ENCODE measurements around the gene CBX7.

The CBX7 gene

GRCh38 chr22:39087098-39087497 is 65.4 kb downstream of the CBX7 start:
- Histone ChIP-seq H3K56ac (ENCODE audit: low read length) (peak overlapping the region; percentile 3), H3K4me2 (ENCODE audit: low read length) (no peak overlapping the region), H2AK5ac (ENCODE audit: low read length) (no peak overlapping the region), H3K79me1 (ENCODE audit: low read length) (no peaks in the 10 kb centered on the region), H3K36me3 (ENCODE audit: control insufficient read depth, insufficient read depth, low read length) (no peaks in the 10 kb centered on the region), H3K18ac (ENCODE audit: low read length) (no peak overlapping the region), H3K23ac (ENCODE audit: low read length) (no peak overlapping the region), H3K9ac (ENCODE audit: low read length) (no peak overlapping the region), H2BK15ac (replicated peaks; ENCODE audit: low read depth) (no peak overlapping the region), H3K79me2 (ENCODE audit: control insufficient read depth, insufficient read depth, low read length) (no peaks in the 10 kb centered on the region), H3K27me3 (ENCODE audit: insufficient read depth, low read length, poor library complexity) (no peaks in the 10 kb centered on the region), H4K8ac (ENCODE audit: low read depth, low read length) (no peak overlapping the region), H2BK120ac (ENCODE audit: low read depth, low read length) (no peak overlapping the region), H3K4me3 (ENCODE audit: low read length) (no peak overlapping the region), H4K5ac (ENCODE audit: low read length) (no peak overlapping the region), H2BK5ac (ENCODE audit: low read length) (no peak overlapping the region), H3K4ac (ENCODE audit: low read depth, low read length) (no peak overlapping the region), H3K4me1 (ENCODE audit: control insufficient read depth, low read depth, low read length) (no peaks in the 10 kb centered on the region), H3K27ac (ENCODE audit: low read depth, low read length) (no peak overlapping the region)
- no CpG with 5 or more reads among the region's 6 CpGs for WGBS (ENCODE audit: extremely low coverage, insufficient coverage, low lambda C conversion rate)
- no peak for DNase-seq

GRCh38 chr22:39084666-39085065 is 67.8 kb downstream of the CBX7 start:
- Histone ChIP-seq H3K4me1 (ENCODE audit: control insufficient read depth, low read depth, low read length) (no peaks in the 10 kb centered on the region), H3K23ac (ENCODE audit: low read length) (no peak overlapping the region), H3K4ac (ENCODE audit: low read depth, low read length) (no peak overlapping the region), H3K4me2 (ENCODE audit: low read length) (no peak overlapping the region), H3K9ac (ENCODE audit: low read length) (no peak overlapping the region), H2BK15ac (replicated peaks; ENCODE audit: low read depth) (no peak overlapping the region), H3K18ac (ENCODE audit: low read length) (no peak overlapping the region), H2BK5ac (ENCODE audit: low read length) (no peak overlapping the region), H3K27me3 (ENCODE audit: insufficient read depth, low read length, poor library complexity) (no peaks in the 10 kb centered on the region), H3K27ac (ENCODE audit: low read depth, low read length) (no peak overlapping the region), H3K36me3 (ENCODE audit: control insufficient read depth, insufficient read depth, low read length) (peaks cover 3% of the 10 kb centered on the region), H4K5ac (ENCODE audit: low read length) (no peak overlapping the region), H3K4me3 (ENCODE audit: low read length) (no peak overlapping the region), H3K79me2 (ENCODE audit: control insufficient read depth, insufficient read depth, low read length) (no peaks in the 10 kb centered on the region), H2BK120ac (ENCODE audit: low read depth, low read length) (no peak overlapping the region), H4K8ac (ENCODE audit: low read depth, low read length) (no peak overlapping the region), H2AK5ac (ENCODE audit: low read length) (no peak overlapping the region), H3K56ac (ENCODE audit: low read length) (no peak overlapping the region), H3K79me1 (ENCODE audit: low read length) (no peaks in the 10 kb centered on the region)
- DNase-seq = no peak
- WGBS (ENCODE audit: extremely low coverage, insufficient coverage, low lambda C conversion rate) = no CpG with 5 or more reads among the region's 8 CpGs

GRCh38 chr22:39083212-39084165 is 69.0 kb downstream of the CBX7 start:
- no peak overlapping the region for H2AK5ac ChIP-seq (ENCODE audit: low read length)
- no peak overlapping the region for H2BK15ac ChIP-seq (replicated peaks; ENCODE audit: low read depth)
- no peaks in the 10 kb centered on the region for H3K79me2 ChIP-seq (ENCODE audit: control insufficient read depth, insufficient read depth, low read length)
- no peak overlapping the region for H2BK120ac ChIP-seq (ENCODE audit: low read depth, low read length)
- H4K5ac ChIP-seq (ENCODE audit: low read length) = no peak overlapping the region
- no peak overlapping the region for H3K9ac ChIP-seq (ENCODE audit: low read length)
- no peak overlapping the region for H2BK5ac ChIP-seq (ENCODE audit: low read length)
- H3K4ac ChIP-seq (ENCODE audit: low read depth, low read length) = no peak overlapping the region
- H3K23ac ChIP-seq (ENCODE audit: low read length) = no peak overlapping the region
- no peak overlapping the region for H3K4me3 ChIP-seq (ENCODE audit: low read length)
- H3K79me1 ChIP-seq (ENCODE audit: low read length) = no peaks in the 10 kb centered on the region
- no peak for DNase-seq
- H3K18ac ChIP-seq (ENCODE audit: low read length) = no peak overlapping the region
- no CpG with 5 or more reads among the region's 14 CpGs for WGBS (ENCODE audit: extremely low coverage, insufficient coverage, low lambda C conversion rate)
- H3K36me3 ChIP-seq (ENCODE audit: control insufficient read depth, insufficient read depth, low read length) = peaks cover 3% of the 10 kb centered on the region
- H3K27me3 ChIP-seq (ENCODE audit: insufficient read depth, low read length, poor library complexity) = no peaks in the 10 kb centered on the region
- H3K56ac ChIP-seq (ENCODE audit: low read length) = no peak overlapping the region
- H3K4me2 ChIP-seq (ENCODE audit: low read length) = no peak overlapping the region
- no peak overlapping the region for H4K8ac ChIP-seq (ENCODE audit: low read depth, low read length)
- H3K27ac ChIP-seq (ENCODE audit: low read depth, low read length) = no peak overlapping the region
- no peaks in the 10 kb centered on the region for H3K4me1 ChIP-seq (ENCODE audit: control insufficient read depth, low read depth, low read length)

GRCh38 chr22:39081598-39081997 is 70.9 kb downstream of the CBX7 start:
- H3K9ac ChIP-seq (ENCODE audit: low read length) = no peak overlapping the region
- no peak overlapping the region for H3K4ac ChIP-seq (ENCODE audit: low read depth, low read length)
- H3K4me3 ChIP-seq (ENCODE audit: low read length) = no peak overlapping the region
- H3K23ac ChIP-seq (ENCODE audit: low read length) = no peak overlapping the region
- H3K79me1 ChIP-seq (ENCODE audit: low read length) = peaks cover 1% of the 10 kb centered on the region
- H3K27me3 ChIP-seq (ENCODE audit: insufficient read depth, low read length, poor library complexity) = no peaks in the 10 kb centered on the region
- H3K27ac ChIP-seq (ENCODE audit: low read depth, low read length) = no peak overlapping the region
- no peak for DNase-seq
- H2BK120ac ChIP-seq (ENCODE audit: low read depth, low read length) = no peak overlapping the region
- no peak overlapping the region for H4K8ac ChIP-seq (ENCODE audit: low read depth, low read length)
- no peak overlapping the region for H3K56ac ChIP-seq (ENCODE audit: low read length)
- no peak overlapping the region for H2BK5ac ChIP-seq (ENCODE audit: low read length)
- no peak overlapping the region for H2AK5ac ChIP-seq (ENCODE audit: low read length)
- H4K5ac ChIP-seq (ENCODE audit: low read length) = no peak overlapping the region
- H2BK15ac ChIP-seq (replicated peaks; ENCODE audit: low read depth) = no peak overlapping the region
- H3K4me2 ChIP-seq (ENCODE audit: low read length) = no peak overlapping the region
- no peak overlapping the region for H3K18ac ChIP-seq (ENCODE audit: low read length)
- WGBS (ENCODE audit: extremely low coverage, insufficient coverage, low lambda C conversion rate) = no CpG with 5 or more reads among the region's 8 CpGs
- H3K4me1 ChIP-seq (ENCODE audit: control insufficient read depth, low read depth, low read length) = no peaks in the 10 kb centered on the region
- peaks cover 3% of the 10 kb centered on the region for H3K36me3 ChIP-seq (ENCODE audit: control insufficient read depth, insufficient read depth, low read length)
- H3K79me2 ChIP-seq (ENCODE audit: control insufficient read depth, insufficient read depth, low read length) = no peaks in the 10 kb centered on the region

GRCh38 chr22:39081016-39081415 is 71.5 kb downstream of the CBX7 start:
- peaks cover 1% of the 10 kb centered on the region for H3K79me1 ChIP-seq (ENCODE audit: low read length)
- H3K4me3 ChIP-seq (ENCODE audit: low read length) = no peak overlapping the region
- no peak overlapping the region for H3K4me2 ChIP-seq (ENCODE audit: low read length)
- H3K18ac ChIP-seq (ENCODE audit: low read length) = no peak overlapping the region
- no CpG with 5 or more reads among the region's 12 CpGs for WGBS (ENCODE audit: extremely low coverage, insufficient coverage, low lambda C conversion rate)
- H3K23ac ChIP-seq (ENCODE audit: low read length) = no peak overlapping the region
- no peak overlapping the region for H2BK15ac ChIP-seq (replicated peaks; ENCODE audit: low read depth)
- no peak overlapping the region for H3K4ac ChIP-seq (ENCODE audit: low read depth, low read length)
- no peak overlapping the region for H3K27ac ChIP-seq (ENCODE audit: low read depth, low read length)
- peak overlapping the region; percentile 13 for H3K9ac ChIP-seq (ENCODE audit: low read length)
- H3K79me2 ChIP-seq (ENCODE audit: control insufficient read depth, insufficient read depth, low read length) = no peaks in the 10 kb centered on the region
- H4K8ac ChIP-seq (ENCODE audit: low read depth, low read length) = no peak overlapping the region
- no peak overlapping the region for H4K5ac ChIP-seq (ENCODE audit: low read length)
- no peak overlapping the region for H2AK5ac ChIP-seq (ENCODE audit: low read length)
- no peaks in the 10 kb centered on the region for H3K27me3 ChIP-seq (ENCODE audit: insufficient read depth, low read length, poor library complexity)
- no peak overlapping the region for H3K56ac ChIP-seq (ENCODE audit: low read length)
- H2BK5ac ChIP-seq (ENCODE audit: low read length) = no peak overlapping the region
- H2BK120ac ChIP-seq (ENCODE audit: low read depth, low read length) = no peak overlapping the region
- no peak for DNase-seq
- H3K4me1 ChIP-seq (ENCODE audit: control insufficient read depth, low read depth, low read length) = no peaks in the 10 kb centered on the region
- peaks cover 3% of the 10 kb centered on the region for H3K36me3 ChIP-seq (ENCODE audit: control insufficient read depth, insufficient read depth, low read length)

All from mesendoderm (in vitro differentiated cells).